Spleen (tissue), 11 donors: ENCODE results near the gene SYNDIG1L. TPM values are rescaled to one million over a fixed set of nuclear protein-coding genes. Genes with fewer than 3 reads are reported as not detected.

Source experiments
- DNase-seq: peaks from one replicate; pipeline ENCODE4 v3.0.0-alpha.2; 2020
- H3K27ac ChIP-seq, 8 donors: fragments of 200-600 bp; sonication (generic) in 7 of 8; 1 replicate in 4 of 8; 2 replicates in 4 of 8; pipeline versions ENCODE4 v1.5.0 to v1.8.0; 2016 to 2021; ENCODE audit warnings: inconsistent platforms in 4 of 8, mild to moderate bottlenecking in 4 of 8, moderate library complexity in 1 of 8
- H3K27me3 ChIP-seq, 7 donors: fragments of 200-600 bp; sonication (generic) in 6 of 7; replicated peaks in 1 of 7; 1 replicate in 4 of 7; 2 replicates in 3 of 7; pipeline versions ENCODE4 v1.5.0 to v1.8.0; 2016 to 2021; ENCODE audit warnings: inconsistent platforms in 3 of 7, mild to moderate bottlenecking in 1 of 7
- H3K36me3 ChIP-seq, 6 donors: fragments of 200-600 bp; sonication (generic) in 5 of 6; 1 replicate in 4 of 6; 2 replicates in 2 of 6; pipeline versions ENCODE4 v1.5.0 to v1.8.0; 2016 to 2021; ENCODE audit warnings: inconsistent platforms in 2 of 6
- H3K4me1 ChIP-seq, 6 donors: fragments of 200-600 bp; sonication (generic) in 5 of 6; 1 replicate in 3 of 6; 2 replicates in 3 of 6; pipeline versions ENCODE4 v1.5.0 to v1.8.0; 2016 to 2021; ENCODE audit warnings: inconsistent platforms in 3 of 6
- H3K4me3 ChIP-seq, 8 donors: fragments of 200-600 bp; sonication (generic) in 7 of 8; 1 replicate in 4 of 8; 2 replicates in 4 of 8; pipeline versions ENCODE4 v1.5.0 to v1.8.0; 2016 to 2021; ENCODE audit warnings: inconsistent platforms in 4 of 8, mild to moderate bottlenecking in 4 of 8, moderate library complexity in 2 of 8
- H3K9me3 ChIP-seq, 8 donors: fragments of 200-600 bp; sonication (generic) in 7 of 8; 1 replicate in 4 of 8; 2 replicates in 4 of 8; pipeline versions ENCODE4 v1.5.0 to v1.8.0; 2016 to 2021; ENCODE audit warnings: inconsistent platforms in 4 of 8
- POLR2A ChIP-seq, 3 donors: fragments of 450-650 bp; IDR thresholded peaks; one replicate each; pipeline ENCODE4 v1.5.1; 2017; ENCODE audit warnings: antibody characterized with exemption in 3 of 3, mild to moderate bottlenecking in 1 of 3
- POLR2AphosphoS5 ChIP-seq, 3 donors: sonication (generic); formaldehyde crosslinking; IDR thresholded peaks; one replicate each; pipeline ENCODE4 v1.5.1; 2017; ENCODE audit warnings: antibody characterized with exemption in 3 of 3
- WGBS, 5 donors: extraction: QIAGEN DNeasy Blood & Tissue Kit in 3 of 5; methylation state at CpG; one replicate each; pipeline versions ENCODE4 v1.1.5 to v1.1.7; 2013 to 2018; 5-methylcytosine and 5-hydroxymethylcytosine counted together
- intact Hi-C: fragments of 100-400 bp; cut with DNase I; formaldehyde crosslinking; loops from one replicate; pipeline ENCODE4 v1.15.0; 2023; ENCODE audit warnings: low total_unique reads
- polyA plus RNA-seq, 3 donors: library from polyadenylated mRNA; stranded (reverse); fragments of 200-250 nt; gene quantifications; one replicate each; pipeline ENCODE4 v1.2.1, GENCODE V29; 2013
- total RNA-seq, 7 donors: library from RNA; depleted of rRNA in 3 of 7; stranded (reverse); fragments of >200 nt in 3 of 7; fragmentation: NEBNext Ultra II Directional in 4 of 7; extraction: Animal tissue kit (Norgen Biotek cat#: 25700) in 4 of 7; gene quantifications; one replicate each; pipeline versions ENCODE4 v1.1.0 to v1.2.1, GENCODE V29; 2016 to 2021
- TF ChIP-seq, protein P1 (sequence below), 11 experiments: fragments of 200-600 bp in 7 of 11; fragments of 450-650 bp in 4 of 11; sonication (generic) in 4 of 11; IDR thresholded peaks in 8 of 11; conservative IDR thresholded peaks in 3 of 11; 1 replicate in 7 of 11; 2 replicates in 4 of 11; pipeline versions ENCODE4 v1.4.0 to v1.8.0; 2016 to 2021; ENCODE audit warnings: antibody characterized with exemption in 11 of 11, inconsistent platforms in 4 of 11, mild to moderate bottlenecking in 1 of 11
- donor health status: healthy with polysubstance abuse.
- donor health status: DM: no; HTN: no; CAD: no; lungs with moderate emphysema.
- donor health status: DM: no; HTN: no; CAD: no.
- donor health status: Bipolar disorder and iron deficiency.
- donor health status: healthy.
- donor health status: DM: no; HTN: no; CAD: no.
- donor health status: DM: yes; HTN: yes; CAD: no.

Gene SYNDIG1L
- total and polyA plus RNA-seq, 10 donors, result 0.03 to 0.52 (median 0.22) TPM; not detected in 1

DNA sequence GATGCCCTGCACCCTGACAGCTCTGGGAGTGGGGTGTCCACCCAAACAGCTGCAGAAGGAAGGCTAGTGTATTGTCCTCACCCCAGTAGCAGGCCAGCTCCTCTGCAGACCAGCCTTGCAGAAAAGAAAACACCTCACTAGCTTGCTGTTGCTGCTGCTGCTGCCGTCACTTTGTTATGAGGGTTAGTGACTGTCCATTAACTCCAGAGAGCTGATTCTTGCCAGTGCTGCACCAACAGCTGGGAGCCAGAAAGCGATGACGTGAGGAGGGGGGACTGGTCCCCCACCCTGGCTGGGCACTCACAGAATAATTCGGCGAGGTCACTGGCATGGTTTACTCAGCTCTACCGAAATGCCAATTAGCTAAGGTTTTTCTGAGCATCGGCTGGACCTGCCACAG is 2.8 kb downstream of the SYNDIG1L start:
- Histone ChIP-seq H3K4me1 (peaks cover 0 to 11% (median 7%) of the 10 kb centered on the region in 6 donors), H3K4me3 (no peak overlapping the region), H3K36me3 (no peaks in the 10 kb centered on the region), H3K9me3 (no peaks in the 10 kb centered on the region), H3K27ac (no peak overlapping the region), H3K27me3 (peaks cover 0 to 81% (median 24%) of the 10 kb centered on the region in 7 donors)
- intact Hi-C loops, result no loop called here
- no peak for DNase-seq
- no peak for TF ChIP-seq POLR2AphosphoS5 (IDR thresholded peaks at IDR 0.05)
- TF ChIP-seq POLR2A (IDR thresholded peaks at IDR 0.05), result no peak
- TF ChIP-seq, protein P1, sequence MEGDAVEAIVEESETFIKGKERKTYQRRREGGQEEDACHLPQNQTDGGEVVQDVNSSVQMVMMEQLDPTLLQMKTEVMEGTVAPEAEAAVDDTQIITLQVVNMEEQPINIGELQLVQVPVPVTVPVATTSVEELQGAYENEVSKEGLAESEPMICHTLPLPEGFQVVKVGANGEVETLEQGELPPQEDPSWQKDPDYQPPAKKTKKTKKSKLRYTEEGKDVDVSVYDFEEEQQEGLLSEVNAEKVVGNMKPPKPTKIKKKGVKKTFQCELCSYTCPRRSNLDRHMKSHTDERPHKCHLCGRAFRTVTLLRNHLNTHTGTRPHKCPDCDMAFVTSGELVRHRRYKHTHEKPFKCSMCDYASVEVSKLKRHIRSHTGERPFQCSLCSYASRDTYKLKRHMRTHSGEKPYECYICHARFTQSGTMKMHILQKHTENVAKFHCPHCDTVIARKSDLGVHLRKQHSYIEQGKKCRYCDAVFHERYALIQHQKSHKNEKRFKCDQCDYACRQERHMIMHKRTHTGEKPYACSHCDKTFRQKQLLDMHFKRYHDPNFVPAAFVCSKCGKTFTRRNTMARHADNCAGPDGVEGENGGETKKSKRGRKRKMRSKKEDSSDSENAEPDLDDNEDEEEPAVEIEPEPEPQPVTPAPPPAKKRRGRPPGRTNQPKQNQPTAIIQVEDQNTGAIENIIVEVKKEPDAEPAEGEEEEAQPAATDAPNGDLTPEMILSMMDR (IDR thresholded peaks at IDR 0.05 in 8 of 11, conservative IDR thresholded peaks at IDR 0.05 in 3 of 11), result no peak
- WGBS, 5 donors, result 84 to 91% (median 86%) methylated on average over 7 of the region's 7 CpGs

DNA sequence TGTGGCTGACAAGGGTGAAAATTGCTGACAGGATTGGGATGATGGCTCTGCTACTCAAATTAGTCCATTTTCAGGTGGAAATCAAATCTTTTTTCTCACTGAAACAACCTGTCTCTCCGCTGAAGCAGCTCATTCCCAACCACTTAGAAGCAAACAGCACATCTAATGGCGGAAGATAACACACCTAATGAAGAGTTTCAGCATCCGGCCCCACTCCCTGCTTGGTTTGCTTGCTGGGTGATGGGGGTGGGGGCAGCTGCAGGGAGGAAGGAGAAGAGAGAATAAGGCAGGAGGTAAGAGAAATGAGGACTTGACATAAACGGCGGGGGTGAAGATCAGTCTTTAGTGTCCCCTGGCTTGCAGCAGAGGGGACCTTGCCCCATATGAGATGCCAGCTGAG is 4.0 kb downstream of the SYNDIG1L start:
- no peak for DNase-seq
- peaks cover 0 to 84% (median 24%) of the 10 kb centered on the region in 7 donors for H3K27me3 ChIP-seq
- H3K4me1 ChIP-seq, result peaks cover 0 to 11% (median 7%) of the 10 kb centered on the region in 6 donors
- H3K27ac ChIP-seq, result no peak overlapping the region
- TF ChIP-seq, protein P1 (IDR thresholded peaks at IDR 0.05 in 8 of 11, conservative IDR thresholded peaks at IDR 0.05 in 3 of 11), result no peak
- TF ChIP-seq POLR2A (IDR thresholded peaks at IDR 0.05) (no peak), POLR2AphosphoS5 (IDR thresholded peaks at IDR 0.05) (no peak)
- intact Hi-C loops, result no loop called here
- 66 to 80% (median 78%) methylated on average over 5 of the region's 5 CpGs for WGBS, 5 donors
- H3K4me3 ChIP-seq, result no peak overlapping the region
- H3K9me3 ChIP-seq, result no peaks in the 10 kb centered on the region
- H3K36me3 ChIP-seq, result no peaks in the 10 kb centered on the region

DNA sequence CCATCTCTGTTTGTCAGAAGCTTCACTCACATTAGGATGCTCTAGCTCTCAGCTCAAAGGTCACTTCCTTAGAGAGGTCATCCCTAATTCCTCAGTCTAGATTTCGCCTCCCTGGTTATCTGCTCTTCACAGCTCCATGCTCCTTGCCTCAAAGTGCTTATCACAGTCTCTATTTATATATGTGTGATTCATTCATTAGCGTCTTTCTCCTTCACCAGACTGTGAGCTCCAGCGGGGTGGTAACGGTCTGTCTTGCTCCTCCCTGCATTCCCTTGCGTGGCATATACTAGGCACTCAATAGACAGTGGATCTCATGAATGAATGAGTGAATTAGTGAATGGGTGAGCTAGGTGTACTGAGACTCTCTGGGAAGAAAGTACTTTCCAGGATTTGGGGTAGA is 6.9 kb downstream of the SYNDIG1L start:
- Histone ChIP-seq H3K4me3 (no peak overlapping the region), H3K4me1 (no peaks in the 10 kb centered on the region), H3K9me3 (no peaks in the 10 kb centered on the region), H3K27me3 (peaks cover 0 to 62% (median 8%) of the 10 kb centered on the region in 7 donors), H3K27ac (no peak overlapping the region), H3K36me3 (no peaks in the 10 kb centered on the region)
- DNase-seq, result no peak
- intact Hi-C loops, result no loop called here
- WGBS, 5 donors, result 61 to 69% (median 66%) methylated on average over 5 of the region's 5 CpGs
- no peak for TF ChIP-seq POLR2AphosphoS5 (IDR thresholded peaks at IDR 0.05)
- TF ChIP-seq POLR2A (IDR thresholded peaks at IDR 0.05), result no peak
- TF ChIP-seq, protein P1 (IDR thresholded peaks at IDR 0.05 in 8 of 11, conservative IDR thresholded peaks at IDR 0.05 in 3 of 11), result no peak

DNA sequence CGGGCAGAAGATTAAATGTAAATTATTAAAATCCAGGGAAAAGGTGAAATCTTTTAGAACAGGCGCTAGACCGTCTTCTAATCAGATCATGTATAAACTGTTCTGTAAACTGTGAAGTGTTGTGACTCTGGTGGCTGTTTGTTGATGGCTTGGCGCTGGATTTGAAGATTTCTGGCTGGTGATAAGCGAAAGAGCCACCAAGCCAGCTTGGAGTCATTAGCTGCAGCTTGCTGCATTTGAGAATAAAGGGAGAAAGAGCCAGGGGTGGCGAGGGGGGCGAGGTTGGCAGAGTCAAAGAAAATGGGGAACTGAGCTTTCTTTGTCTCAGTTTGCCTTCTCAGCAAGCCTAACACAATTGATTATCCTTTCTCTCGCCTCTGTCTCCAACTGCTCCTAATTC is 8.0 kb downstream of the SYNDIG1L start:
- TF ChIP-seq, protein P1 (IDR thresholded peaks at IDR 0.05 in 8 of 11, conservative IDR thresholded peaks at IDR 0.05 in 3 of 11), result no peak
- TF ChIP-seq POLR2A (IDR thresholded peaks at IDR 0.05) (no peak), POLR2AphosphoS5 (IDR thresholded peaks at IDR 0.05) (no peak)
- Histone ChIP-seq H3K27ac (no peak overlapping the region), H3K4me3 (no peak overlapping the region), H3K9me3 (no peaks in the 10 kb centered on the region), H3K27me3 (peaks cover 0 to 51% (median 8%) of the 10 kb centered on the region in 7 donors), H3K4me1 (no peaks in the 10 kb centered on the region), H3K36me3 (no peaks in the 10 kb centered on the region)
- intact Hi-C loops, result no loop called here
- DNase-seq, result no peak
- WGBS, 5 donors, result 43 to 54% (median 45%) methylated on average over 8 of the region's 8 CpGs
